ENCODE data around the gene PKMYT1.

Gene PKMYT1

GRCh38 chr16:3026609-3027488 is 46.6 kb upstream of the PKMYT1 start:
- TF ChIP-seq, protein P1, sequence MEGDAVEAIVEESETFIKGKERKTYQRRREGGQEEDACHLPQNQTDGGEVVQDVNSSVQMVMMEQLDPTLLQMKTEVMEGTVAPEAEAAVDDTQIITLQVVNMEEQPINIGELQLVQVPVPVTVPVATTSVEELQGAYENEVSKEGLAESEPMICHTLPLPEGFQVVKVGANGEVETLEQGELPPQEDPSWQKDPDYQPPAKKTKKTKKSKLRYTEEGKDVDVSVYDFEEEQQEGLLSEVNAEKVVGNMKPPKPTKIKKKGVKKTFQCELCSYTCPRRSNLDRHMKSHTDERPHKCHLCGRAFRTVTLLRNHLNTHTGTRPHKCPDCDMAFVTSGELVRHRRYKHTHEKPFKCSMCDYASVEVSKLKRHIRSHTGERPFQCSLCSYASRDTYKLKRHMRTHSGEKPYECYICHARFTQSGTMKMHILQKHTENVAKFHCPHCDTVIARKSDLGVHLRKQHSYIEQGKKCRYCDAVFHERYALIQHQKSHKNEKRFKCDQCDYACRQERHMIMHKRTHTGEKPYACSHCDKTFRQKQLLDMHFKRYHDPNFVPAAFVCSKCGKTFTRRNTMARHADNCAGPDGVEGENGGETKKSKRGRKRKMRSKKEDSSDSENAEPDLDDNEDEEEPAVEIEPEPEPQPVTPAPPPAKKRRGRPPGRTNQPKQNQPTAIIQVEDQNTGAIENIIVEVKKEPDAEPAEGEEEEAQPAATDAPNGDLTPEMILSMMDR (IDR thresholded peaks at IDR 0.05; ENCODE audit: low read depth, low read length, missing control alignments): no peak
- DNase-seq (ENCODE audit: low read depth): no peak

DNA sequence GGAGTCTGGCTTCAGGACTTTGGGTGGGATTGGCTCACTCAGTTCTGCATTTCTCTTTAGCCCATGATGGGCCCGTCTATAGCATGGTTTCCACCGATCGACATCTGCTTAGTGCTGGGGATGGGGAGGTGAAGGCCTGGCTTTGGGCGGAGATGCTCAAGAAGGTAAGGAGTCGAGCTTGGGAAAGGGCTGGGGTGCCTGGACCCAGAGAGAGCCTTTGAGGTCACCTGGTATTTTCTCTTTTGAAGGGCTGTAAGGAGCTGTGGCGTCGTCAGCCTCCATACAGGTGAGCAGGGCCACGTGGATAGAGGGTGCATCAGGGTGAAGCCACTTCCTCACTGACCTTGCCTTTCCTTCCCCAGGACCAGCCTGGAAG is 45.7 kb upstream of the PKMYT1 start:
- TF ChIP-seq, protein P1 (IDR thresholded peaks at IDR 0.05; ENCODE audit: low read depth, low read length, missing control alignments): no peak

More at GRCh38 chr16:3026609-3027488, 46.6 kb upstream of the PKMYT1 start:
- H3K4me3 ChIP-seq (ENCODE audit: low read depth, low read length): no peak overlapping the region

GRCh38 chr16:3025032-3026002 is 45.1 kb upstream of the PKMYT1 start:
- DNase-seq (ENCODE audit: low read depth): no peak
- H3K4me3 ChIP-seq (ENCODE audit: low read depth, low read length): no peak overlapping the region
- TF ChIP-seq, protein P1 (IDR thresholded peaks at IDR 0.05; ENCODE audit: low read depth, low read length, missing control alignments): no peak

More for the DNA sequence above, 45.7 kb upstream of the PKMYT1 start:
- DNase-seq (ENCODE audit: low read depth): no peak
- H3K4me3 ChIP-seq (ENCODE audit: low read depth, low read length): no peak overlapping the region

DNA sequence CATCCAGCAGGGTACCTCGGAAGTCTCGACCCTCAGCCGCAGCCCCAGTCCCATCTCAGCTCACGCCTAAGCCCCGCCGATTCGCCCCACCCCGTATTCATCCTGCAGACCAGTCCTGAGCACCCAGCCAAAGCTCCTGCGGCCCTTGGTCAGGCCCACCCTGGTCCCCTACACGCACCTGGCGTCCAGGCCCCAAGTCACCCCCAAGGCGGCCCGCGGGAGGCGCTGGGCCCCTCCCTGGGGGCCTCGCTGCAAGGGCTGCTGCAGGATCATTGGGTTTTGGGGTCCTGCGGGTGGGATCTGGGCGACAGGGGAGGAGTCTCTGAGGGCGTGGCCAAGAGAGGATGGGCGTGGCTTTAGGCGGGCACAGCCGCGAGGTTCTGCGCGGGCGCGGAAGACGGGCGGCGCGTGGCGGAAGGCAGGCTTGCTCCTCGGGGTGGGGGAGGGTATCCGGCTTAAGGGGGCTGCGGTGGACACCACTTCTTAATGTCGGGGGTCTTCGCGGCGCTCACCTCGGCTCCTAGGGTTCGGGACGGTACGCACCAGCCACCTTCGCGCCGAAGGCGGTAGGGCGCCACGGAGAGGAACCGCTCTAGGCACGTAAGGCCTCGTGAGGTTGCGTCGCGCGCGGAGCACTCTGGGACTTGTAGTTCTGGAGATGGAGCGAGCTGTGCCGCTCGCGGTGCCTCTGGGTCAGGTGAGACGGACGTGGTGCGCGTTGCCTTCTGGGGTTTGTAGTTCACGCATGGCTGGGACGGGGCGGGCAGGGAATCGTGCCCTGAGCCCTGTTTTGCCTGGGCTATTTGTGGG is 43.6 kb upstream of the PKMYT1 start, which contains the start of the genes HCFC1R1 and THOC6:
HCFC1R1 (minus strand) TSS at position 274 of the 810 bp plus-strand sequence; CDS start at position 273, 1 bp downstream.
THOC6 (plus strand) TSS at position 367 of the 810 bp plus-strand sequence; CDS start at position 659, 292 bp downstream.
- H3K4me3 ChIP-seq (ENCODE audit: low read depth, low read length): peak within 1 kb of the TSS; percentile 69
- TF ChIP-seq, protein P1 (IDR thresholded peaks at IDR 0.05; ENCODE audit: low read depth, low read length, missing control alignments): no peak
- peak; percentile 98 for DNase-seq (ENCODE audit: low read depth)

DNA sequence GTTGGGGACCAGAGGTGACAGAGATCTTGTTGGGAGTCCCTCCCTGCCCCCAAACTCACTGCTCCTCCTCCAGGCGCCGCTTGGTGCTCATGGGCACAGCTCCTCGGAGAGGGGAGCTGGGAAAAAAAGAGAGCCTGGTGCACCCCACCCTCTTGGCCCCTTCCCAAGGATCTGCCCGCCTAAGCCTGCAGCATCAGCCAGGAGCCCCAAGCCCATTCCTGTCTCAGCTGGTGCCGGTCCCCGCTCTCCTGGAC is 43.1 kb upstream of the PKMYT1 start:
- peak overlapping the region; percentile 69 for H3K4me3 ChIP-seq (ENCODE audit: low read depth, low read length)
- no peak for DNase-seq (ENCODE audit: low read depth)
- TF ChIP-seq, protein P1 (IDR thresholded peaks at IDR 0.05; ENCODE audit: low read depth, low read length, missing control alignments): no peak

DNA sequence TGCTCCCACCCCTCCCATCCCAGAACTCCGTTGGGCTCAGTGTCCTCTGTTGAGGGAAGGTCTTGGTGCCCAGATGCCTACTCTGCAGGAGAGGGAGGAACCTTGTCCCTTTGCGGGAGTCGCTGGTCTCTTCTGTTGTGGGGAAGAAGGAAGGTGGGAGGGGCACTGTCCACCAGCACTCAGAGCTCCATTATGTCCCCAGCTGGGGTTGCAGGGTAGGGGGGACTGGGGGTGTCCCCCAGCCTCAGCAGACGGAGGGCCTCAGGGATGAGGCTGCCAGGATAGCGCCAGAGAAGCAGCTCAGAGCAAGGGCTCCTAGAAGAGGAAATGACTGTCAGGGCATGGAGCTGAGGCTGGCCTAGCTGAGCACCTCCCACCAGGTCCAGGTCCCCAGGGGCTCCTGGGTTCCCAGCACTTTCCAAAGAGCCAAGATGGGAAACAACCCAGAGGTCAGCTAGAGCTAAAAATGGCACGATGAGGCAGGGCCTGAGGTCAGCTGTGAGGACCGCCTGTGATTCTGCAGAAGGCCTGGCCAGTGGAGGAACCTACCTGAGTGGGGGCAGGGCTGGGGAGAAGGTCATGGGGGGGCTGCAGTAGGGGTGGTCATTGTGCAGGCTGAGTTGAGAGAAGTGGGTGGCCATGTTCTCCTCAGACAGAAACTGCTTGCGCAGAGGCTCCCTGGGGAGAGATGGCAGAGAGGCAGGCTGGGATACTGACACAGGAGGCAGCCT is 42.6 kb upstream of the PKMYT1 start:
- TF ChIP-seq, protein P1 (IDR thresholded peaks at IDR 0.05; ENCODE audit: low read depth, low read length, missing control alignments): no peak

More for the DNA sequence above, 42.6 kb upstream of the PKMYT1 start:
- no peak for DNase-seq (ENCODE audit: low read depth)
- H3K4me3 ChIP-seq (ENCODE audit: low read depth, low read length): peak overlapping the region; percentile 69

Measured in GM12864 (cell line).